H1 (cell line): ENCODE results near the gene ZNF200. TPM values are rescaled to one million over a fixed set of nuclear protein-coding genes. Genes with fewer than 3 reads are reported as not detected.
"Not testable (repeated sequence)": the region's sequence is repeated elsewhere in the genome, so short reads cannot be mapped to it uniquely, and the experiment has no call there.

Experiments
- CTCF ChIA-PET: fragments of 300-600 bp; sonication (Branson Sonifier 250); formaldehyde crosslinking; loops from one replicate; lab custom pipeline; 2021; ENCODE audit not compliant: partially characterized antibody; lab: Charles Lee
- POLR2A ChIA-PET: fragments of 300-600 bp; sonication (Branson Sonifier 250); formaldehyde crosslinking; loops from one replicate; lab custom pipeline; 2021; ENCODE audit warnings: inconsistent platforms; ENCODE audit not compliant: partially characterized antibody; lab: Charles Lee
- DNase-seq, 2 experiments: peaks; one replicate each; pipeline versions ENCODE4 v3.0.0 to v3.0.0-alpha.2; 2010 to 2022; ENCODE audit warnings: low spot score in 2 of 2, low read depth in 1 of 2, mixed read lengths in 1 of 2
- FAIRE-seq: peaks from 2 replicates; lab custom pipeline; 2011; peaks lifted over from hg19 to GRCh38; lab: Jason Lieb, UNC
- H2AFZ ChIP-seq: 2 replicates; pipeline ENCODE4 v1.8.1; 2012; ENCODE audit warnings: low read length, inconsistent platforms
- H2AK5ac ChIP-seq: 2 replicates; pipeline ENCODE4 v1.6.1; 2013; ENCODE audit warnings: low read depth, low read length
- H2BK120ac ChIP-seq: replicated peaks from 2 replicates; pipeline ENCODE3; 2013; ENCODE audit warnings: low read depth, low read length, inconsistent platforms
- H2BK12ac ChIP-seq: 2 replicates; pipeline ENCODE4 v1.6.1; 2013; ENCODE audit warnings: low read depth, low read length
- H2BK15ac ChIP-seq: 2 replicates; pipeline ENCODE4 v1.6.1; 2013; ENCODE audit warnings: low read length
- H2BK20ac ChIP-seq: 2 replicates; pipeline ENCODE4 v1.6.1; 2013; ENCODE audit warnings: low read length
- H2BK5ac ChIP-seq: 2 replicates; pipeline ENCODE4 v1.6.1; 2013; ENCODE audit warnings: low read depth, low read length
- H3K14ac ChIP-seq: 2 replicates; pipeline ENCODE4 v1.6.1; 2013; ENCODE audit warnings: inconsistent platforms; ENCODE audit not compliant: insufficient read length
- H3K18ac ChIP-seq: 2 replicates; pipeline ENCODE4 v1.6.1; 2013; ENCODE audit warnings: low read length; ENCODE audit errors: extremely low read depth
- H3K23ac ChIP-seq: 2 replicates; pipeline ENCODE4 v1.6.1; 2013; ENCODE audit warnings: inconsistent platforms; ENCODE audit not compliant: insufficient read length
- H3K23me2 ChIP-seq: 2 replicates; pipeline ENCODE4 v1.6.1; 2013; ENCODE audit warnings: low read depth, low read length
- H3K27ac ChIP-seq: 2 replicates; pipeline ENCODE4 v1.6.1; 2011; ENCODE audit warnings: low read depth, low read length, inconsistent platforms
- H3K27me3 ChIP-seq, 4 experiments: replicated peaks in 1 of 4; 1 replicate in 1 of 4; 2 replicates in 3 of 4; pipeline versions ENCODE4 v1.6.1 to v1.8.1; 2011 to 2013; ENCODE audit warnings: low read length in 3 of 4, mild to moderate bottlenecking in 3 of 4, inconsistent platforms in 2 of 4, mixed read lengths in 2 of 4, moderate library complexity in 1 of 4; ENCODE audit not compliant: control insufficient read depth in 3 of 4, insufficient read depth in 3 of 4; ENCODE audit errors: extremely low read depth in 1 of 4
- H3K36me3 ChIP-seq, 4 experiments: 2 replicates each; pipeline versions ENCODE4 v1.6.1 to v1.8.1; 2011 to 2013; ENCODE audit warnings: mild to moderate bottlenecking in 4 of 4, low read length in 3 of 4, moderate library complexity in 2 of 4, control low read depth in 1 of 4, inconsistent platforms in 1 of 4; ENCODE audit not compliant: insufficient read depth in 4 of 4, control insufficient read depth in 2 of 4
- H3K4ac ChIP-seq: replicated peaks from 2 replicates; pipeline ENCODE3; 2013; ENCODE audit warnings: low read length, low read depth, mixed read lengths, inconsistent platforms; ENCODE audit not compliant: insufficient read length
- H3K4me1 ChIP-seq, 4 experiments: replicated peaks in 1 of 4; 1 replicate in 1 of 4; 2 replicates in 3 of 4; pipeline versions ENCODE4 v1.6.1 to v1.8.1; 2011 to 2013; ENCODE audit warnings: low read length in 3 of 4, inconsistent platforms in 2 of 4, mixed read lengths in 1 of 4; ENCODE audit not compliant: insufficient read depth in 4 of 4, control insufficient read depth in 3 of 4
- H3K4me2 ChIP-seq, 2 experiments: 2 replicates each; pipeline versions ENCODE4 v1.6.1 to v1.8.1; 2011 to 2013; ENCODE audit warnings: low read depth in 2 of 2, low read length in 2 of 2, control low read depth in 1 of 2, inconsistent platforms in 1 of 2, mild to moderate bottlenecking in 1 of 2; ENCODE audit not compliant: insufficient read depth in 1 of 2
- H3K4me3 ChIP-seq, 4 experiments: fragments of 200-600, 300-600 bp in 1 of 4; sonication (generic), shearing (Covaris generic), sonication (Bioruptor Twin) in 1 of 4; 2 replicates each; pipeline versions ENCODE4 v1.5.1 to v1.8.1; 2011 to 2016; ENCODE audit warnings: low read length in 4 of 4, low read depth in 3 of 4, control low read depth in 2 of 4, inconsistent platforms in 2 of 4, mild to moderate bottlenecking in 2 of 4, mixed read lengths in 1 of 4, moderate library complexity in 1 of 4; ENCODE audit not compliant: insufficient read depth in 2 of 4; ENCODE audit errors: extremely low read depth in 1 of 4
- H3K56ac ChIP-seq: replicated peaks from 2 replicates; pipeline ENCODE3; 2013; ENCODE audit warnings: low read depth, mild to moderate bottlenecking, mixed read lengths, low read length, inconsistent platforms; ENCODE audit not compliant: insufficient read length
- H3K79me1 ChIP-seq: 2 replicates; pipeline ENCODE4 v1.6.1; 2013; ENCODE audit warnings: low read depth, low read length, control low read depth
- H3K79me2 ChIP-seq, 2 experiments: 2 replicates each; pipeline versions ENCODE4 v1.6.1 to v1.8.1; 2012 to 2013; ENCODE audit warnings: low read length in 2 of 2, mild to moderate bottlenecking in 2 of 2, inconsistent platforms in 1 of 2; ENCODE audit not compliant: insufficient read depth in 2 of 2, control insufficient read depth in 1 of 2
- H3K9ac ChIP-seq, 4 experiments: replicated peaks in 1 of 4; 1 replicate in 1 of 4; 2 replicates in 3 of 4; pipeline versions ENCODE4 v1.6.1 to v1.8.1; 2011 to 2013; ENCODE audit warnings: low read depth in 3 of 4, low read length in 3 of 4, control low read depth in 2 of 4, mild to moderate bottlenecking in 2 of 4, moderate library complexity in 2 of 4, inconsistent platforms in 1 of 4; ENCODE audit errors: extremely low read depth in 1 of 4
- H3K9me3 ChIP-seq, 2 experiments: 2 replicates each; pipeline versions ENCODE4 v1.6.1 to v1.8.1; 2012 to 2013; ENCODE audit warnings: mild to moderate bottlenecking in 2 of 2, moderate library complexity in 2 of 2, control low read depth in 1 of 2, inconsistent platforms in 1 of 2, low read depth in 1 of 2, low read length in 1 of 2, mixed read lengths in 1 of 2; ENCODE audit not compliant: insufficient read depth in 2 of 2
- H4K20me1 ChIP-seq, 2 experiments: replicated peaks in 1 of 2; 2 replicates each; pipeline versions ENCODE3 to v1.8.1; 2011 to 2013; ENCODE audit warnings: inconsistent platforms in 2 of 2, low read length in 2 of 2, mild to moderate bottlenecking in 1 of 2; ENCODE audit not compliant: insufficient read depth in 2 of 2, control insufficient read depth in 1 of 2
- H4K5ac ChIP-seq: 2 replicates; pipeline ENCODE4 v1.6.1; 2013; ENCODE audit warnings: low read length, low read depth, mixed read lengths, inconsistent platforms; ENCODE audit not compliant: insufficient read length
- H4K8ac ChIP-seq: 2 replicates; pipeline ENCODE4 v1.8.0; 2013; ENCODE audit warnings: mild to moderate bottlenecking, moderate library complexity, low read length, inconsistent platforms; ENCODE audit not compliant: insufficient read depth; ENCODE audit errors: extremely low read depth
- H4K91ac ChIP-seq: replicated peaks from 2 replicates; pipeline ENCODE3; 2013; ENCODE audit warnings: low read length, mixed read lengths, inconsistent platforms; ENCODE audit not compliant: insufficient read length
- CBX5 ChIP-seq: fragments of 300-800, 300-1000 bp; sonication (generic); IDR thresholded peaks from 2 replicates; pipeline ENCODE4 v1.7.1; 2016; ENCODE audit warnings: antibody characterized with exemption, low read length, low read depth
- KDM4A ChIP-seq: IDR thresholded peaks from one replicate; pipeline ENCODE4 v1.7.1; 2012; ENCODE audit warnings: low read depth, mild to moderate bottlenecking, moderate library complexity, low read length, inconsistent platforms; ENCODE audit not compliant: severe bottlenecking
- ZNF274 ChIP-seq: IDR thresholded peaks from 2 replicates; pipeline ENCODE4 v1.7.0; 2012; ENCODE audit warnings: low read length, borderline replicate concordance; ENCODE audit errors: extremely low read depth
- WGBS, 2 experiments: shearing (Covaris generic) in 1 of 2; methylation state at CpG; one replicate each; pipeline versions ENCODE4 v1.1.6 to v1.1.7; 2013 to 2015; ENCODE audit warnings: low lambda C conversion rate in 2 of 2, mixed read lengths in 2 of 2, inconsistent platforms in 1 of 2, low coverage in 1 of 2, missing lambda C conversion rate in 1 of 2; ENCODE audit not compliant: insufficient replicate concordance in 2 of 2, insufficient coverage in 1 of 2, insufficient read length in 1 of 2; ENCODE audit errors: extremely low coverage in 1 of 2, missing lambda C conversion rate in 1 of 2; 5-methylcytosine and 5-hydroxymethylcytosine counted together
- polyA plus RNA-seq, 7 experiments: library from polyadenylated mRNA; depleted of rRNA in 3 of 7; stranded (reverse) in 5 of 7; unstranded in 2 of 7; fragments of >200 nt in 5 of 7; fragments of 200-250 nt in 2 of 7; gene quantifications; 1 replicate in 5 of 7; 2 replicates in 1 of 7; 4 replicates in 1 of 7; pipeline versions ENCODE4 v1.2.1 to v1.2.3, GENCODE V29; 2011 to 2013; ENCODE audit warnings: missing spikeins in 2 of 7, mixed read lengths in 2 of 7
- total RNA-seq: library from RNA; stranded (reverse); fragmentation: NEBNext Ultra II Directional; extraction: Animal tissue kit (Norgen Biotek cat#: 25700); gene quantifications from 2 replicates; pipeline ENCODE4 v1.2.1, GENCODE V29; 2021

The ZNF200 gene
- total and polyA plus RNA-seq, 2 of the 8 experiments (the other 6 are each of a cell fraction or from before 2014, with no cell fraction given) = 2.7 to 9.9 TPM

DNA sequence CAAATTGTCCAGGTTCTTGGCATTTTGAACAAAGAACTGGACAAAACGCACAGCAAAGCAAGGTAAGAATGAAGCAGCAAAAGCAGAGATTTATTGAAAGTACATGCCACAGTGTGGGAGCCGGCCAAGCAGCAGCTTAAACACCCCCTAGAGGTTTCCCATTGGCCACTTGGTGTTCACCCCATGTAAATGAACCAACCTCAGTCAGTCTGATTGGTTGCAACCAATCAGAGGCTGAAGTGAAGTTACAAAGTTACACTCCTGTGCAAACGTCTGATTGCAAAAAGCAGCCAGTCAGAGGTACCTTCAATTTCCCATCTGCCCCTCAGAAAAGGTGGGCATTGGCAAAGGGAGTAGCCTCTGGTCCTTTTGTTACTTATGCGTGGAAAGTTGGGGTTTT lies 39.5 kb upstream of the ZNF200 start (continued):
- TF ChIP-seq ZNF274 (no peak), KDM4A (no peak), CBX5 (no peak)

GRCh38 chr16:3271281-3271680 lies 36.3 kb upstream of the ZNF200 start:
- H4K5ac ChIP-seq, H3K4ac ChIP-seq, H3K27ac ChIP-seq, H3K23ac ChIP-seq, H2BK120ac ChIP-seq, H3K14ac ChIP-seq, H3K4me2 ChIP-seq, H2BK12ac ChIP-seq, H3K4me1 ChIP-seq, H2BK5ac ChIP-seq, H3K18ac ChIP-seq, H4K91ac ChIP-seq, H2AFZ ChIP-seq, H3K23me2 ChIP-seq, H3K56ac ChIP-seq, FAIRE-seq, H3K27me3 ChIP-seq, H2AK5ac ChIP-seq, H3K4me3 ChIP-seq, POLR2A ChIA-PET, H4K8ac ChIP-seq, H2BK20ac ChIP-seq, DNase-seq, H3K79me1 ChIP-seq, H4K20me1 ChIP-seq, H3K9me3 ChIP-seq, H3K79me2 ChIP-seq, CTCF ChIA-PET, H3K36me3 ChIP-seq, H3K9ac ChIP-seq, H2BK15ac ChIP-seq: not testable (repeated sequence)
- 85% methylated on average over 7 of the region's 22 CpGs; no CpG with 5 or more reads in 1 of the 2 experiments for WGBS, 2 experiments
